Activated gamma-delta T cell (primary cell): ENCODE results near the gene HIVEP3.

Experiments
- DNase-seq: peaks from one replicate; lab custom pipeline; 2025; lab: John Stamatoyannopoulos, UW

The HIVEP3 gene

DNA sequence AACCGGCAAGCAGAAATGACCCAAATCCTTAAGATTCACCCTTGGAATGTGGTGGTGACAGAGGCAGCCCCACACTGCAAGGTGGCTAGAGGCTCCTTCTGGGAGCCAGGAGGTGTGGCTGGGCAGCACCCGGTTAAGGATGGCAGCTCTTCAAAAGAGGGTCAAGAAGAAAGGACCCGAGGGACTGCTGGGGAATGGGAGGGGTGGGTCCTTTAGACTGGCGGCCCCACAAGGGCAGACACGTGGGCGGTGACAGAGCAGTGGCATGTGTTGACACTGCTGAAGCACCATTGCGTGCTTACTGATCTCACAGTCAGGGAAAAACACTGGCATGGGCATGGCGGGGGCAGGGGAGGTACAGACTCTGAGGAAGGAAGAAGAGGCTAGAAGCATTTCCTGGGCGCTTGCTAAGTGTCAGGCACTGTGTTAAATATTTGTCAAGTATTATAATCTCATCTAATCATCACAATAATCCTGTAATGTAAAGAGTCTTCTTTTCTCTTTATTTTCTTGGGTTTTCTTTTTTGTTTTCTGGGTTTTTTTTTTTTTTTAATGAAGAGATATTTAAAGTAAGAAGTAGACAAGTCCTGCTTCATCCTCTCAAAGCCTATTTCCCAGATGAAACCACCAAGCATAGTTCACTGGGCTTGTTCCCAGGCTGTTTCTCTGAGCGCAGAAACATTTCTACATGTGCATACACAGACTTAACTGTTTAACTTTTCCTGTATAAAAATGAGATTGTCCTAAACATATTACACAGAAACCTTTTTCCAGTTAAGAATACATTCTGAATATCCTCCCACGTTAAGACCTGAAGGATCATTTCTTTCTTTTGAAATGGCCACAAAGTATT is 268.5 kb downstream of the HIVEP3 start:
- DNase-seq: no peak

DNA sequence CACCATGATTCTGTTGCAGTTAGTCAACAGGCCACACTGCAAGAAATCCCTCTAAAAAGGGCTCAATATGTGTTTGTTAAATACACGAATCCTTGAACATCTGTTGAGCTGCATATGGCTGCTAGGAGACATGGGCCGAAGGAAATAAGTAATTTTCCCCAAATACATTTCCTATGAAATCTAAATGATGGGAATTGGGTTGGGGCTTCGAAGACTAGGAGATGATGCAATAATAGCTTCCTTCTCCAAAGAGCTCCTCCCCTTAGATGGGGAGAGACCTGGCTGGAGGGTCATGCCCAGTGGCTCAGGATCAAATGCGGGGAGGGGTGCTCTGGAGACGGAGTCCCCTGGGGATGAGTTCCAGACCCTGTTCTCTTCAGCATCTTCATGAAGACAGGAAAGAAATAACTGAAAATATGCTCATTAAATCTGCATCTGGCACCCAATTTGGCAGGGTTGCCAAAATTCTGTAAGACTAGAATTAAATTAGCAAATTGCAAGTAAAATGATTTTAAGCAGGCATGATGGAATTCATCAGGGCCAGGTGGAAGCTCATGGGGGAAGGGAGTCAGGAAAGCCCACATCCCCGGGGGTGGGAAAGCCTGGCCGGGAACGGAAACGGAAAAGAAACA is 269.2 kb downstream of the HIVEP3 start:
- DNase-seq: no peak

DNA sequence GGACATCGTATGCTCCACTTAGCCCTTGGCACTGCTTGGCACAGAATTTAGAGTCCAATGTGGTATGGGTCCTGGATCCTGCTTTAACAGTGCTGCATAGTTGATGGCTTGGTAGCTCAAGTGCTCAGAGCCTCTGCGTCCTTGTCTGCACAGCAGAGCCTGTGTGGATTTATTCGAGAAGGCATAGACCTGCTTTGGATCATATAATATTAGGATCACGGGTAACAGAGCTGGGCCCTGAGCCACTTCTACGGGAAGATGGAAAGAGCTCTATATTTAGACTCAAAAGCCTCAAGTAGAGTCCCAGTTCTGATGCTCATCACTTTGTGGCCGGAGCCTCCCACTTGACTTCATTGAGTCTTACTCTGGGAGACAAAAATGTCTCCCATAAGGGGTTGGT is 269.9 kb downstream of the HIVEP3 start:
- DNase-seq: no peak

DNA sequence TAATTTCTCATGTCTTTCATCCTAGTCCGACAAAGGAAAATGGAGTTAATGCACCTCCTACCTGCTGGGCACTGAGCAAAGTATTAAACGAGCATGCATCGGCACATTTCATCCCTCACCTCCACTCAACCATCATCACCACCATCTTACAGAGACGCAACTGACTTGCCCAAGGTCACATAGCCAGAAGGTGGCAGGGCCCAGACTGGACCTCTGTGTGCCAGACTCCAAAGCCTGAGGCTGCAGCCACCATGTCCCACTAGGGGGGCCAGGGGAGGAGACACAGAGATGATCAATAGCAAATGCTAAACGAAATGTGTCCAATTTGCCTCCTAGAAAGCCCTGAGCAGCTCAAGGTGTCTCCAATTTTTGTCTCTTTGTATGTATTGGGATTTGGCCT is 270.5 kb downstream of the HIVEP3 start:
- no peak for DNase-seq

DNA sequence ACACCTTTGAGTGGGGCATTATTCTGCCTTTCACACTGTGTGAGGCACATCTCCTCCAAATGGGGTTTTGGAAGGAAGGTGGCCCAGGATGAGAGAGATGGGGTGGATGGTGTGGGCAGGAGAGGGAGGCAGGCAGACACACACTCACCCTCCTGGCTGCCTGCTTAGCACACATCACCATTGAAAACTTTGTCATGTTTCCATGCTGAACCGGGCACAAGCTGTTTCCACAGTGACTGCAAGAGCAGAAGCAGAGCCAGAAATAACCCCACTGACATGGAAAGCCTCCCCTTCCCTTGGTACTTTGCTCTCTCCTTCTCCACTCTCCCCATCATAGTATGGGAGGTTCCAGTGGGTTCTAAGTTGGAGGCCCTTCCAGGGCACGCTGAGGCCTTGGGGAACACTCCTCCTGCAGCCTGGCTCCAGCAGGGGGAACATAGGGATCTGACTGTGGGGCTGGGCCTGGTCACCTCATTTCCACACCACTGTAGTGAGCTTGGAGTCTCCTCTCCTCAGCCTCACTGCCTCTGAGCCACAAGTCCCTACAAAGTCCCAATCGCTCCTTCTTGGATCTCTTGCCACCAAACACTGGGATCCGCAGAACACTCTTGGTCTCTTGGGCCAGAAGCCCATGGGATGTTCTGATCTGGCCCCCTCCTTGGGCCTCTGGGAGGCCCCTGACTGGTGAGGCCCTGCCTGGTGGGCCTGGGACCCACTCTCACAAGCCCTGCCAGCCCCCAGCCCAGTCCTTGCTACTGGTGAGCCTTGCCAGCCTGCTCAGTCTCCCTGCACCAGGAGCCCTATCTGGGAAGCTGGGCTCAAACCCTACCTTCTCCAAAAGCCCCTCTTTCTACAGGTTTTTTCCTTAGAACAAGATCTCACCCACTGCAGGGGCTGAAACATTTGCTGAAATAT is 271.2 kb downstream of the HIVEP3 start:
- DNase-seq: no peak

DNA sequence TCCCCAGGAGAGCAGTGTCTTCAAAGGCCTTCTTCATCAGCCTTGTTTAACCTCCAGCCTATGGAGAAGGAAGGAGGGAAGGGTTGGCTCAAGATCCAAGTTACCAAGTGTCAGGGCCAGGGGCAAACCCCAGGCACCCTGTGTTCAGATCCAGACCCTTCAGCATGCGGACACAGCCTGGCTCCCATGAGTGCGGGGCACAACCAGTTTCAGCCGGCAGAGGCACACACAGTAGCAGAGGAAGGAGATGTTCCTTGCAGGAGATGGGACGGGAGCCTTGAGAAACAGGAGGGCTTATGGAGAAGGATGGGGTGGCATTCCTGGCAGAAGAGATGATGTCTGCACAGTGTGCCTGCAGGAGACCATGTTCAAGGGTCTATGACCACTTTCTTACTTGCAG is 272.5 kb downstream of the HIVEP3 start:
- DNase-seq: no peak

DNA sequence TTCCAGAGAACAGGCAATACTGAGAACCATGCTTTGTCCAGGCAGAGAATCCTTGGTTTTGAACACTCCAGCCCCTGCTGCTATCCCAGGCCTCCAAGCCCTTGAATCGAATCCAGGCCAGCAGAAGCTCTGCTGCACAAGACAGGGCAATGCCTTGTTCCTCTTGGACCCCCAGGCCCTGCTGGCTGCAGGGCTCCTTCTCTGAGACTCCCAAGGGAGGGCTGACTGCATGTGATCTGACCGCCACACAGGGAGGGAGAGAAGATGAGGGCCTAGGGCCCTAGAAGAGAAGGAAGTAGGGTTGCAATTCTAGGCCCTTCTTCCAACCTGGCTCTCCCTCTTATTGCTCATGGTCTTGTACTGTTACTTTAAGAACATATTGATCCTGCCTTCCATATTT is 273.7 kb downstream of the HIVEP3 start:
- no peak for DNase-seq

DNA sequence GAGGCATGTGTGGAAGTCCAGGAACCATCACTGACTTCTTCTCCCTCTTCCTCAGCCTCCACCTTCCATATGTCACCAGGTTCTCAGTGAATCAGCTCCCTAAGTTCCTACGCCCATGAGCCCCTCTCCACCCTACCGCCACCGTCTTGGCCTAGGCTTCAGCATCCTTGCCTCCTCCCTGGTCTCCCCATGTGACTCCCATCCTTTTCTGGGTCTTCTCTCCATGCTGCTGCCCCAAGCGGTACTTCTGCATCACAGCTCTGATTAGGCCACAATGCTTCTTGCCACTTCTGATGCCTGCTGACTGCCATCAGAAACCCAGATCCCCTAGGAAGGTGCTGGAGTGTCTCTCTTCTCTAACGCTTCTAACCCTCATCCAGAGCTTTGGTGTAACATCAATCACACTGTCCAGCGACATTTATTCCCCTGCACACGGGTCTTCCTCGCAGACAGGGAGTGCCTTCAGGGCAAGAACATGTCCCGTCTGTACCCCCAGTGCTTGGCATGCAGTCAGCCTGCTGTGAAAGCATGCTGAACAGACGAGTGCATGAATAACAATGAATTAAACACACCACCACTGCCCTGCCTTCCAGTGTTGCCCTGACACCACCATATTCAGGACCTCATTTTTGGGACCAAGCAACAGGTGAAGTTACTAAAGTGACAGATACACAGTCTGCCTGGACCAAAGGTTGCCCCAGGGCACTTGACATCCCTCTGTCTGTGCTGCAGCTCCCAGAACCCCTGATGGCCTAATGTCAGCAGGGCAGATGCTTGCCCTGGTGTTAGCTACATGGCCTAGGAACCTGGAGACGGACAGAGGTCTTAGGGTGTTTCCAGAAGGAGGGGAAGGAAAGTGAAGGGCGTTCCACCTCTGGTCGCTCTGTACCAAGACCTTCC is 275.6 kb downstream of the HIVEP3 start:
- no peak for DNase-seq

DNA sequence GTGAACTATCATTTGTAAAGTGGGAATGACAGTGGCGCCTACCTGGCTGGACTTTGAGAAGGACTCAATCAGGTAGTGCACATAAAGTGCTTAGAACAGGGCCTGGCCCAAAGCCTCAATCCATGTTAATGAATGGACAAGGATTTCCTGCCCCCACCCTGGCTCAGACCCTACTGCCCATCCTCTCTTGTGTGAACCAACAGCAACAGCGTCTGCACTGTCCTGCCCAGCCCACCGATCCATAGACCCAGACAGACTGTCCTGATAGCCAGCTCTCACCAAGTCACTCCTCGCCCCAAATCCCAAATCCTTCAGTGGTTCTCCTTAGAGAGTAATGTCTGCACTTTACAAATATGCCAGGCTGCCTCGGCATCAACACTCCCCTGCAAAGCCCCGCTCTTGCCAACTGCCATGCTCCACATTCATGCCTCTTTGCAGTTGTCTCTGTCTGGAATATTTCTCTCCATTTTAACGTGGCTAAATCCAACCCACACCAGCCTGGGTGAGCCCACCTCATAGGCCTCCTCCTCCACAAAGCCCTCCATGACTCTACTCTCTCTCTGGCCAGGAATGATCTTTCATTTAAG is 276.7 kb downstream of the HIVEP3 start:
- DNase-seq: no peak

DNA sequence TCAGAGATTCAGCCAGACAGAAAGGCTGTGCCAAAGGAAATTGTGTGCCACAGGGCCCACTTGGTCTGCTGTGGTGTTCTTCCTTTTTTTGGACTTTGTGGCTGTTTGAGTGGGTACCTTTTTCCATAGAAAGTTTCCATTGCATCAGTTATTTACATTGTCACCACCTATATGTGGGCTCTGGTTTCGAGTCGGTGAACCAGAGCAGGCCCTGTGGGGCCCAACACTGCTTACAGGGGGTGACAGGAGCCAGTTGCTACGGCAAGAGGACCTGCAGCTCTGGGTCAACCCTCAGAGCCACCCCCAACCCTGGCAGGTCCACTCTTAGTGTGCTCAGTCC is 277.3 kb downstream of the HIVEP3 start:
- DNase-seq: no peak

DNA sequence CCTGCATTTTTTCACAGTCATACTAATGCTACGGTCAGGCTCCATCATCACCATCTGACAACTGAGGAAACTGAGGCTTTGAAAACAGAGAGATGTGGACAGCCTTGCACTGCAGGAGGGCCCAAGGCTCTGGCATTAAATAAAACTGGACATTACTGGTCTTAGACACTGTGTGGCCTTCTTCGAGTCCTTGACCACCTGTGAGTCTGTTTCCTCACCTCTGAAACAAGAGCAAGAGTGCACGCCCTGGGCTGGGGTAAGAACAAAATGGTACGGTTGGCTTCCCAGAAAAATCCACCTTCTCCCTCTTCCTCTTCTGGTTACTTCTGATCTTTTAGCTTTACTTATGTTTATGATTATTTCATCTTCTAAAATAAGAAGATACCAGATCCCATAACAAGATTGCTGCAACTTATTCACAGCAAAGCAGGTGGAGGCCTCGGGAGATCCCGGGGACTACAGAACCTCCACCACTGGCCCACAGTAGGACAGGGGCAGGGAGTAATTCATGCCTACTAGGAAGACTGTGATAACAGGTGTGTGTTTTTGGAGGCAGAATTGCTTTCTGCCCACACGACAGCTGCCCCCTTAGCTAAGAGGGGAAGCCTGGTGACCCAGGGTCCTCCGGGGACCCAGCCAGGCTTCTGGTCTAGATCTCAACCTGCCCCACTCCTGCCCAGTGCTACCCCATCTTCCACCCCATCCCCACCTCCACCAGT is 277.8 kb downstream of the HIVEP3 start:
- DNase-seq: no peak

DNA sequence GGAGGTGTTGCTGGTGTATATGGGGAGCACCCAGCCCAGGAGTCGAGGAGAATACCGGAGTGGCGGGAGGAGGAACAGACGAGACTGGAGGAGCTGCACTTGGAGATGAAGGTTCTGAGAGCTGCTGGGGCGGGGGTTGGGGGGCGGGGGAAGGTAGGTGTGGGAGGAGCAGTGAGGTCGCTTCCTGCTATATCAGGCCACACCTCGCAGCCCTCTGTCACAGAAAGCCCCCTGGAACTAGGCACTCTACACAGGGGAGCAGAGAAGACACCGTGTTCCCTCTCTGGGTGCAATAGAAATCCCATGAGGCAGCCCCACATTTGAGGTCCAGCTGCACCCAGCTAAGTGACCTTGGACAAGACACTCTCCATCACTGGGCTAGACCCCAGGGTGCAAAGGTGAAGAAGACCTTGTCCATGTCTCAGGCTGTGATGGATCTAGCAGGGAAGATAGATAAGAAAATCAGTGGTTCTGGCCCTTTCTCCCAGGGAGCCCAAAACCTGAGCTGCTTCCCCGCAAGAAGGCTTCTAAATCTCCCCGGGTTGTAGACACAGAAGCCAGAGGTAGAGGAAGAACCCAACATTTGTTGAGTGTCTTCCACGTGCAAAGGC is 278.5 kb downstream of the HIVEP3 start:
- DNase-seq: no peak

DNA sequence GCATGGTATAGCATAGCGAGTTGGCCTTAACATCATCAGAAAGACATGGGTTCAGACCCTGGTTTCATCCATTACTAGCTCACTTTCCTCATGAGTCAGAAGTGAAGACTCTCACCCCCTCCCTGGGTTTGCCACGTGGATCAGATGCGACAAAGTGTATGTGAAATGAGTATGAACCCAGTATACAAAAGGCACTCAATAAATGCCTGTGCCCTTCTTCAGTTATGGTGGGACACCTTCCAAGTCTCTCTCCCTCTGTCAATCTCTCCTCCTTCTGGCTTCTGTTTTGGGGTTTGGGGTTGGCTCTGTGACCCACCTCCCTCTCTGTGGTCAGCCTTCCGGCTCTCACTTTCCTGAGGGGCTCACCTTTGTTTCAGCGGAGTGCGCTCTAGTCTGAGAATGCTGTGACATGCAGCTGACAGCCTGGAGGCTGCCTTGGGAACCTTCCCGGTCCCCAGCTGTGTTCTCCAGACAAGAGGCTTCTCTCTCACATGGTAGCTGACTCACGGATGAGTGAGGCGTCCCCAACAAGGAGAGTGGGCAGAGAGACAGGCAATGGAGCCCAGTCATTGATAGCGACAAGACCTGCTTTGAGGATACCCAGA is 279.3 kb downstream of the HIVEP3 start:
- DNase-seq: no peak

DNA sequence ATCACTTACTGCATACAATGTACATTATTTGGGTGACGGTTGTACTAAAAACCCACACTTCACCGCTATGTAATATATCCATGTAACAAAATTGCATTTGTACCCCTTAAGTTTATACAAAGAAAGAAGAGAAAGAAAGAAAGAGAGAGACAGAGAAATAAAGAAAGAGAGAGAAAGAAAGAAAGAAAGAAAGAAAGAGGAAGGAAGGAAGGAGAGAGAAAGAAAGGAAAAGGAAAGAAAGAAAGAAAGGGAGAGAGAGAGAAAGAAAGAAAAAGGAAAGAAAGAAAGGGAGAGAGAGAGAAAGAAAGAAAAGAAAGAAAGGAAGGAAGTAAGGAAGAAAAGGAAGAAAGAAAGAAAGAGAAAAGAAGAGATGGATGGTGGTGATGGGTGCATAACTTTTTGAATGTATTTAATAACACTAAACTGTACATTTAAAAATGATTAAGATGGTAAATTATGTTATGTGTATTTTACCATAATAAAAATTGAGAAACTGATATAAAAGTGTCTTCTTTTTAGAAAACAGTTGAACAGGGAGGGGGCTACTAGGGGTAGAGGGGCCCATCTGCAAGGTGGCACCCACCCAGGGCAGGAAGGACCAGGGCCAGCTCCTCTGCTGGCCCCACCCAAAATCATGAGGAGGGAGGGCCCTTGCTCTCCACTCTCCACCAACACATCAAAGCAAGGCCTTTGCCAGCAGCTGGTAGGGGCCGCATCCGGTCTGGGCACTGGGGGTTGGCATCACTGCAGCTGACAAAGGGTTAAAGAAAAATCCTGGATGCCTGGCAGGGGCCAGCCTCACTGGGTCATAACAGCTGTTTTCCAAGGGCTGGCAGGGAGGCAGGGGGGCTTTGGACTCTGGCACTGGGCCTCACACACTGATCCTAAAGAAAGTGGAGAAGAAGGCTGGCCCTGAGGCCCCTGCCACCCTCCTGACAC is 280.4 kb downstream of the HIVEP3 start:
- no peak for DNase-seq

DNA sequence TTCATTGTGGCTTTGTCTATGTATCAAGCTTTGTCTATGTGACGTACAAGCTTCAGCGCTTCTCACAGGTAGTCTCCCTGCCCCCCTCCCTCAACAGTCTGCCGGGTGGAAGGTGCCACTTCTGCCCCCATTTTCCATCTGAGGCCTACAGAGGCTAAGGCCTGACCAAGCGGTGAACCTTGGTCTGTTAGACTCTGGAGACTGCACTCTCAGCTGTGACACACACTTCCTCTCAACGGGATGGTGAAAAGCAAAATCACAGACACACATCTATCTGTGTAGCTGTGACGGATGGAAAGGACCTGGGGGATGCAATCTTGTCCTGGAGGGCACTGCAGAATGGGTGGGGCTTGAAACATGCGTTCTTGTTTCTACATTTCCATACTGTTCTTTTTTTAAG is 281.4 kb downstream of the HIVEP3 start:
- DNase-seq: no peak

DNA sequence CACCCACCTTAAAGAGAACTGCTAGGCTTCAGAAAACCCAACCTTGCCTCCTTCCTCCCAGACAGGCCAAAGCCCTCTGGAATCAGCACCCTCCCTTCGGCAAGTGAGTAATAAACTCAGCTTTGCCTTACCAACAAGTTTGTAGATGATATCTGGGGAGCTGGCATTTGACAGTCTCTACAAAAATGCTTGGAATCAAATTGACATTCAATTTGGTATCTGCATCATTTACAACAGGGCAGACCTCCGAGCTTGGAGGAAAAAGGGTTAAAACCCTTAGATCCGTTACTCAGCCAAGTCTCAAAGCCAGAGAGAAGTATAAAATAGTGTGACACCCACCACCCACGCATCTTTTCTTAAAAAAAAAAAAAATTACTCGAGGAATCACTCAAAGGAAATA is 285.0 kb downstream of the HIVEP3 start:
- DNase-seq: no peak

DNA sequence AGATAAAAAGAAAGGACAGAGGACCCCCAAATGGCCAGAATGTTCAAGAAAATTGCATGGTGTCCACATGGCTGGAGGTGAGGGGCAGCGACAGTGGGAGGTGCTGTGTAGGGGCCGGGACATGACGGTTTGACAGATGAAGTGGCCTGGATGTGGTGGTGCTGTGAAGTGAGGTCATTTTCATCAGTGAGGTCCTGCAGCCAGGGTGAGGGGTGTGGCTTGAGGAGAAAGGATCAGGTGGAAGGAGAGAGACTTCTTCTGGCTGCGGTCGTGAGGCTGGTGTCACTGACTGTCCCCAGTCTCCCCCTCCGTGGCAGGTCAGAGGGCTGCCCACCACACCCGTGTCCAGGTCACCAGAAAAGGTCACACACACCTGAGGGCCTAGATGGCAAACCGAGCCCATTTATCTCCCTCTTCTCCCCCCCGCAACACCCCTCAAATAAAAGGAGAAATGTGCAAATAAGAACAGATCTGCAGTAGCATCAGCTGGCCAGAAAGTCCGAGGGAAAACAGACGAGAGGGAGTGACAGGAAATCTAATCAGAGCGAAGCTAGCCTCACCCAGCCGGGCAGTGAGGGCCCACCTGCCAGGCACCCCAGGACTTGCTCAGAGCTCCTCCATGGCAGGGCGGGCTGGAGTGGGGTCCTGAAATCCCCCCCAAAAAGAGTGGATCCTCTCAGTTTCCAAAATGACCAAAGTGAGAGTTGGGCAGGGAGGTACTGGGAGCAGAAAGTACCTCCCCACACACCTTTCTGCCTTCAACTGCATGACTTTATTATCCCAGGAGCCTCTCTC is 285.7 kb downstream of the HIVEP3 start:
- no peak for DNase-seq

DNA sequence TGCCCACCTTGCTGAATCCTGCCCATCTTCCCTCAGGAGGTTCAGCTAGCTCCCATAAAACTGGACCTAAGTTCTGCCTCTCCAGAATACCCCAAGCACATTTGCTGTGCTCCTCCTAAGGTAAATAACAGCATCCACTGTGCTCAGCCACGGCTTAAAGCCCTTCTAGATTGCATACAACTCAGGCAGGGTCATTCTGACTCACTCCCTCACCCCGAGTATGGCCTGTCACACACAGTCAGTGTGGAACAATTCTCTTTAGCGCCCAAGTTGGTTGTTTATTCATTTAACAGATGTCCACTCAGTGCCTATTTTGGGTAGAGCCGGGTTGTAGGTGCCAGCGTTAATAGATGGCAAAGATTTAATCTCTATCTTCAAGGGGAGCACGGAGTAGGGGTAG is 286.8 kb downstream of the HIVEP3 start:
- no peak for DNase-seq
